ENCODE results near the gene GOLGA6D.

DNA sequence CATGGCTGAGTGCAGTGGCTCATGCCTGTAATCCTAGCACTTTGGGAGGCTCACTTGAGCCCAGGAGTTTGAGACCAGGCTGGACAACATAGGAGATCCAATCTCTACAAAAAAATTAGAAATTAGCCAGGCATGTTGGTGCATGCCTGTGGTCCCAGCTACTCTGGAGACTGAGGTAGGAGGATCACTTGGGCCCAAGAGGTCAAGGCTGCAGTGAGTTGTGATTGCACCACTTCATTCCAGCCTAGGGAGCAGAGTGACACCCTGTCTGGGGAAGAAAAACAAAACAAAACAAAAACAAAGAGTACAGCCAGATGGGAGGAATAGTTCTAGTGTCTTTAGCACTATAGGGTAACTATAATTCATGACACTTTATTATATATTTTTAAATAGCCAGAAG, 27.1 kb downstream of the GOLGA6D start:
- TF ChIP-seq, protein P1, sequence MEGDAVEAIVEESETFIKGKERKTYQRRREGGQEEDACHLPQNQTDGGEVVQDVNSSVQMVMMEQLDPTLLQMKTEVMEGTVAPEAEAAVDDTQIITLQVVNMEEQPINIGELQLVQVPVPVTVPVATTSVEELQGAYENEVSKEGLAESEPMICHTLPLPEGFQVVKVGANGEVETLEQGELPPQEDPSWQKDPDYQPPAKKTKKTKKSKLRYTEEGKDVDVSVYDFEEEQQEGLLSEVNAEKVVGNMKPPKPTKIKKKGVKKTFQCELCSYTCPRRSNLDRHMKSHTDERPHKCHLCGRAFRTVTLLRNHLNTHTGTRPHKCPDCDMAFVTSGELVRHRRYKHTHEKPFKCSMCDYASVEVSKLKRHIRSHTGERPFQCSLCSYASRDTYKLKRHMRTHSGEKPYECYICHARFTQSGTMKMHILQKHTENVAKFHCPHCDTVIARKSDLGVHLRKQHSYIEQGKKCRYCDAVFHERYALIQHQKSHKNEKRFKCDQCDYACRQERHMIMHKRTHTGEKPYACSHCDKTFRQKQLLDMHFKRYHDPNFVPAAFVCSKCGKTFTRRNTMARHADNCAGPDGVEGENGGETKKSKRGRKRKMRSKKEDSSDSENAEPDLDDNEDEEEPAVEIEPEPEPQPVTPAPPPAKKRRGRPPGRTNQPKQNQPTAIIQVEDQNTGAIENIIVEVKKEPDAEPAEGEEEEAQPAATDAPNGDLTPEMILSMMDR (IDR thresholded peaks at IDR 0.05; ENCODE audit: extremely low read depth in 1 of 2, insufficient read depth in 1 of 2, low read depth in 1 of 2, low read length in 2 of 2) = no peak
- TF ChIP-seq MYC (IDR thresholded peaks at IDR 0.05; ENCODE audit: low read depth, low read length) (no peak), EZH2 (IDR thresholded peaks at IDR 0.05; ENCODE audit: borderline replicate concordance, low read depth, low read length, severe bottlenecking) (no peak), POLR2A (IDR thresholded peaks at IDR 0.05; ENCODE audit: low read depth, low read length) (no peak)

Data from endothelial cell of umbilical vein (primary cell).